HG02588 (cell line): ENCODE results near the gene URM1.
A peak's percentile ranks its signal among the peaks of the same experiment; 100 is the strongest.
"Not testable (repeated sequence)": the region's sequence is repeated elsewhere in the genome, so short reads cannot be mapped to it uniquely, and the experiment has no call there.

ENCODE experiments used
- ATAC-seq: cut with Tn5 transposase; IDR thresholded peaks from one replicate; pipeline ENCODE4 v1.9.1; 2021; ENCODE audit warnings: mild to moderate bottlenecking, moderate library complexity; ENCODE audit not compliant: unreplicated experiment

URM1 gene

GRCh38 chr9:128370752-128371629 lies at the start of gene URM1:
Gene URM1 (plus strand): TSS chr9:128371374. CDS start chr9:128371381, 7 bp downstream.
- peak; percentile 81 for ATAC-seq

- peak; percentile 6 for ATAC-seq
Measured at GRCh38 chr9:128321879-128322403, 49.2 kb upstream of the URM1 start.

- peak; percentile 78 for ATAC-seq
Measured at GRCh38 chr9:128322404-128323211, 48.6 kb upstream of the URM1 start, which contains the start of the genes COQ4 and TRUB2. Gene COQ4 (plus strand): TSS chr9:128322839. CDS start chr9:128322859, 20 bp downstream. Gene TRUB2 (minus strand): TSS chr9:128322447. CDS start chr9:128322408, 39 bp downstream.

- no peak for ATAC-seq
Measured at GRCh38 chr9:128323212-128323730, 47.9 kb upstream of the URM1 start.

GRCh38 chr9:128323791-128324190 lies 47.4 kb upstream of the URM1 start:
- ATAC-seq = no peak

- no peak for ATAC-seq
Measured at GRCh38 chr9:128324401-128324800, 46.8 kb upstream of the URM1 start.

- ATAC-seq = no peak
Measured at GRCh38 chr9:128325629-128326028, 45.5 kb upstream of the URM1 start.

- ATAC-seq = no peak
Measured at GRCh38 chr9:128333451-128333869, 37.7 kb upstream of the URM1 start.

GRCh38 chr9:128335161-128335560 lies 36.0 kb upstream of the URM1 start:
- ATAC-seq = no peak

GRCh38 chr9:128335914-128336313 lies 35.3 kb upstream of the URM1 start:
- ATAC-seq = no peak

GRCh38 chr9:128337936-128338335 lies 33.2 kb upstream of the URM1 start:
- no peak for ATAC-seq

- not testable (repeated sequence) for ATAC-seq
Measured at GRCh38 chr9:128338852-128339614, 32.1 kb upstream of the URM1 start.

GRCh38 chr9:128339761-128340690 lies 31.1 kb upstream of the URM1 start, which contains the start of gene SLC27A4:
Gene SLC27A4 (plus strand): TSS chr9:128340527. CDS start chr9:128343133, 2,606 bp downstream.
- peak; percentile 82 for ATAC-seq

GRCh38 chr9:128340691-128341434 lies 30.3 kb upstream of the URM1 start:
- ATAC-seq = peak; percentile 3

- ATAC-seq = no peak
Measured at GRCh38 chr9:128341435-128341849, 29.7 kb upstream of the URM1 start.

GRCh38 chr9:128342971-128343680 lies 28.0 kb upstream of the URM1 start:
- no peak for ATAC-seq

- ATAC-seq = no peak
Measured at GRCh38 chr9:128343855-128344254, 27.3 kb upstream of the URM1 start.
